MM.1S (cell line): ENCODE data around the gene ALDH5A1.

Source experiments
- DNase-seq: peaks from one replicate; pipeline ENCODE4 v3.0.0-alpha.2; 2015
- H2AFZ ChIP-seq: fragments of 300-600 bp; sonication (generic); 2 replicates; pipeline ENCODE4 v1.6.0; 2016; ENCODE audit warnings: antibody characterized with exemption, low read length
- H3F3A ChIP-seq: fragments of 300-600 bp; sonication (generic); 2 replicates; pipeline ENCODE4 v1.6.1; 2016; ENCODE audit warnings: mild to moderate bottlenecking, antibody characterized with exemption, low read length, moderate library complexity, mixed read lengths; ENCODE audit not compliant: insufficient read depth
- H3K27ac ChIP-seq: fragments of 300-600 bp; sonication (generic); 2 replicates; pipeline ENCODE4 v1.5.1; 2016; ENCODE audit warnings: mild to moderate bottlenecking, low read length
- H3K27me3 ChIP-seq: fragments of 300-600 bp; sonication (generic); replicated peaks from 2 replicates; pipeline ENCODE4 v1.6.0; 2016; ENCODE audit warnings: low read length; ENCODE audit not compliant: insufficient read depth
- H3K36me3 ChIP-seq: fragments of 300-600 bp; sonication (generic); replicated peaks from 2 replicates; pipeline ENCODE4 v1.6.1; 2016; ENCODE audit warnings: mild to moderate bottlenecking, low read length, mixed read lengths; ENCODE audit not compliant: insufficient read depth
- H3K4me1 ChIP-seq: fragments of 300-600 bp; sonication (generic); 2 replicates; pipeline ENCODE4 v1.6.1; 2016; ENCODE audit warnings: low read length, mixed read lengths
- H3K4me2 ChIP-seq: fragments of 300-600 bp; sonication (generic); 2 replicates; pipeline ENCODE4 v1.6.0; 2016; ENCODE audit warnings: low read depth, low read length
- H3K4me3 ChIP-seq: fragments of 300-600 bp; sonication (generic); 2 replicates; pipeline ENCODE4 v1.5.1; 2016; ENCODE audit warnings: low read length, mixed read lengths
- H3K79me2 ChIP-seq: fragments of 300-600 bp; sonication (generic); 2 replicates; pipeline ENCODE4 v1.6.1; 2016; ENCODE audit warnings: mixed run types, low read length, mixed read lengths
- H3K9ac ChIP-seq: fragments of 300-600 bp; sonication (generic); 2 replicates; pipeline ENCODE4 v1.6.1; 2016; ENCODE audit warnings: low read length, mixed read lengths
- H3K9me2 ChIP-seq: fragments of 300-600 bp; sonication (generic); replicated peaks from 2 replicates; pipeline ENCODE4 v1.6.1; 2016; ENCODE audit warnings: mild to moderate bottlenecking, low read length, mixed read lengths; ENCODE audit not compliant: insufficient read depth
- H3K9me3 ChIP-seq: fragments of 300-600 bp; sonication (generic); replicated peaks from 2 replicates; pipeline ENCODE4 v1.6.1; 2016; ENCODE audit warnings: mild to moderate bottlenecking, low read length, mixed read lengths; ENCODE audit not compliant: insufficient read depth
- H4K20me1 ChIP-seq: fragments of 300-600 bp; sonication (generic); 2 replicates; pipeline ENCODE4 v1.6.1; 2016; ENCODE audit warnings: mild to moderate bottlenecking, low read length, moderate library complexity, mixed read lengths; ENCODE audit not compliant: insufficient read depth
- CTCF ChIP-seq: fragments of 300-600 bp; sonication (generic); IDR thresholded peaks from 2 replicates; pipeline ENCODE4 v1.5.1; 2016; ENCODE audit warnings: antibody characterized with exemption, low read length, mixed read lengths
- EZH2 ChIP-seq: fragments of 300-600 bp; sonication (generic); optimal IDR thresholded peaks from 2 replicates; pipeline ENCODE3; 2017; ENCODE audit warnings: low read depth, mild to moderate bottlenecking, antibody characterized with exemption, low read length, mixed read lengths
- EZH2phosphoT487 ChIP-seq: fragments of 300-600 bp; sonication (generic); IDR thresholded peaks from 2 replicates; pipeline ENCODE4 v1.6.1; 2018; ENCODE audit warnings: antibody characterized with exemption, low read length

Gene ALDH5A1

GRCh38 chr6:24490948-24491347 is 3.8 kb upstream of the ALDH5A1 start:
- Histone ChIP-seq H2AFZ (no peak overlapping the region), H3K9me2 (no peaks in the 10 kb centered on the region), H3F3A (peaks cover 6% of the 10 kb centered on the region; the same call in 1 of the 2 replicates), H3K4me2 (no peak overlapping the region), H3K27me3 (no peaks in the 10 kb centered on the region), H3K79me2 (no peaks in the 10 kb centered on the region), H3K9me3 (no peaks in the 10 kb centered on the region), H3K9ac (no peak overlapping the region), H4K20me1 (no peaks in the 10 kb centered on the region), H3K36me3 (no peaks in the 10 kb centered on the region), H3K4me1 (0 out of 2 replicates have a peak, but pooled peaks cover 5% of the 10 kb centered on the region), H3K4me3 (no peak overlapping the region), H3K27ac (no peak overlapping the region)
- no peak for DNase-seq
- no peak for TF ChIP-seq CTCF
- no peak for TF ChIP-seq EZH2phosphoT487
- no peak for TF ChIP-seq EZH2

- Histone ChIP-seq H3K9me3 (no peaks in the 10 kb centered on the region), H3K79me2 (no peaks in the 10 kb centered on the region), H3K27me3 (no peaks in the 10 kb centered on the region), H3K9ac (no peak overlapping the region), H4K20me1 (no peaks in the 10 kb centered on the region), H2AFZ (no peak overlapping the region), H3K4me2 (no peak overlapping the region), H3K4me3 (no peak overlapping the region), H3K9me2 (no peaks in the 10 kb centered on the region), H3K27ac (no peak overlapping the region), H3F3A (peaks cover 6% of the 10 kb centered on the region; the same call in 1 of the 2 replicates), H3K4me1 (0 out of 2 replicates have a peak, but pooled peaks cover 5% of the 10 kb centered on the region), H3K36me3 (no peaks in the 10 kb centered on the region; the same call in 1 of the 2 replicates)
- no peak for TF ChIP-seq EZH2
- peak; percentile 36 for TF ChIP-seq CTCF
- no peak for DNase-seq
These were observed 2.3 kb upstream of the ALDH5A1 start for GRCh38 chr6:24492475-24492874.

GRCh38 chr6:24493945-24494820 is 586 bp upstream of the ALDH5A1 start:
- Histone ChIP-seq H3K9me3 (no peaks in the 10 kb centered on the region), H3K4me3 (peak overlapping the region; percentile 81), H3K27me3 (no peaks in the 10 kb centered on the region), H3K9ac (peak overlapping the region; percentile 68; the same call in 1 of the 2 replicates), H3K9me2 (no peaks in the 10 kb centered on the region), H3K79me2 (no peaks in the 10 kb centered on the region), H3K36me3 (no peaks in the 10 kb centered on the region; the same call in 1 of the 2 replicates), H3K27ac (peak overlapping the region; percentile 69; the same call in 1 of the 2 replicates), H3F3A (peaks cover 6% of the 10 kb centered on the region; the same call in 1 of the 2 replicates), H3K4me2 (peak overlapping the region; percentile 97), H4K20me1 (no peaks in the 10 kb centered on the region), H2AFZ (peak overlapping the region; percentile 91), H3K4me1 (0 out of 2 replicates have a peak, but pooled peaks cover 5% of the 10 kb centered on the region)
- no peak for DNase-seq
- TF ChIP-seq CTCF (peak; percentile 15; the same call in 1 of the 2 replicates), EZH2 (no peak)
